Left lobe of liver (tissue), 1 donor: Measurements from ENCODE around the gene PSRC1. TPM values are rescaled to one million over a fixed set of nuclear protein-coding genes. Genes with fewer than 3 reads are reported as not detected.

Experiments
- total RNA-seq: library from RNA; stranded (reverse); gene quantifications from one replicate; pipeline ENCODE4 v1.2.1, GENCODE V29; 2021
- donor health status: DM: no; HTN: yes; CAD: no.

The PSRC1 gene
- total RNA-seq, 1 donor from 2014 or later, result 0.63 TPM

Other genes starting within 250 kb of the PSRC1 start
- 2.4 TPM for gene WDR47, start 241.0 kb downstream of the PSRC1 start, total RNA-seq
- 22.1 TPM for gene TAF13, start 207.1 kb downstream of the PSRC1 start, total RNA-seq
- 18.9 TPM for gene TMEM167B, start 192.4 kb downstream of the PSRC1 start, total RNA-seq
- 0.48 TPM for gene ELAPOR1, start 169.0 kb downstream of the PSRC1 start, total RNA-seq
- 80.0 TPM for gene SARS1, start 69.2 kb downstream of the PSRC1 start, total RNA-seq
- 3.9 TPM for gene CELSR2, start 33.6 kb downstream of the PSRC1 start, total RNA-seq
- not detected for gene MYBPHL, start 23.9 kb upstream of the PSRC1 start, total RNA-seq
- 3.6 TPM for gene SORT1, start 114.8 kb upstream of the PSRC1 start, total RNA-seq
- 59.2 TPM for gene PSMA5, start 143.3 kb upstream of the PSRC1 start, total RNA-seq
- 9.6 TPM for gene SYPL2, start 183.4 kb upstream of the PSRC1 start, total RNA-seq
- gene ATXN7L2, start 200.8 kb upstream of the PSRC1 start, total RNA-seq, result 4.3 TPM
- gene CYB561D1, start 210.9 kb upstream of the PSRC1 start, total RNA-seq, result 3.3 TPM
- gene AMIGO1, start 226.6 kb upstream of the PSRC1 start, total RNA-seq, result 3.5 TPM